HepG2 (cell line): ENCODE measurements around the gene ATP8A1. TPM values are rescaled to one million over a fixed set of nuclear protein-coding genes. Genes with fewer than 3 reads are reported as not detected.

Source experiments
- AKNA ChIP-seq: sonication (generic); formaldehyde crosslinking; IDR thresholded peaks from 2 replicates; pipeline ENCODE4 v1.4.0; 2020; ENCODE audit warnings: missing genetic modification reagents, borderline replicate concordance
- CERS6 ChIP-seq: sonication (generic); formaldehyde crosslinking; IDR thresholded peaks from 2 replicates; pipeline ENCODE4 v1.5.0; 2020; ENCODE audit warnings: missing genetic modification reagents
- EED ChIP-seq: sonication (generic); formaldehyde crosslinking; IDR thresholded peaks from 2 replicates; pipeline ENCODE4 v1.5.0; 2020; ENCODE audit warnings: mild to moderate bottlenecking, missing genetic modification reagents
- ELF4 ChIP-seq: sonication (generic); formaldehyde crosslinking; IDR thresholded peaks from 2 replicates; pipeline ENCODE4 v1.5.0; 2020; ENCODE audit warnings: missing genetic modification reagents, mild to moderate bottlenecking, moderate library complexity, borderline replicate concordance
- ESRRA ChIP-seq: sonication (generic); formaldehyde crosslinking; IDR thresholded peaks from 2 replicates; pipeline ENCODE4 v1.5.1; 2020; ENCODE audit warnings: mild to moderate bottlenecking, low read depth, missing genetic modification reagents
- MLX ChIP-seq: IDR thresholded peaks from 2 replicates; pipeline ENCODE4 v1.6.1; 2016
- PPARG ChIP-seq: conservative IDR thresholded peaks from 2 replicates; pipeline ENCODE4 v1.6.1; 2016; ENCODE audit warnings: missing biosample characterization, missing genetic modification reagents
- SMC3 ChIP-seq: IDR thresholded peaks from 2 replicates; pipeline ENCODE4 v1.6.1; 2011; ENCODE audit warnings: low read length, improper control_type of control experiment
- ZBTB34 ChIP-seq: sonication (generic); formaldehyde crosslinking; IDR thresholded peaks from 2 replicates; pipeline ENCODE4 v1.8.0; 2022; ENCODE audit warnings: mild to moderate bottlenecking, missing genetic modification reagents
- ZNF317 ChIP-seq: sonication (generic); formaldehyde crosslinking; IDR thresholded peaks from 2 replicates; pipeline ENCODE4 v1.5.0; 2020; ENCODE audit warnings: mild to moderate bottlenecking, missing genetic modification reagents
- ZNF577 ChIP-seq: sonication (generic); formaldehyde crosslinking; IDR thresholded peaks from 2 replicates; pipeline ENCODE4 v1.4.0; 2020; ENCODE audit warnings: mild to moderate bottlenecking, low read depth, missing genetic modification reagents, borderline replicate concordance
- ZNF614 ChIP-seq: IDR thresholded peaks from 2 replicates; pipeline ENCODE4 v1.6.1; 2018; ENCODE audit warnings: missing biosample characterization, missing genetic modification reagents, inconsistent platforms, borderline replicate concordance
- polyA plus RNA-seq, 8 experiments: library from polyadenylated mRNA; depleted of rRNA in 3 of 8; stranded (reverse) in 7 of 8; unstranded in 1 of 8; fragments of >200 nt; fragmentation: Illumina TruSeq in 4 of 8; extraction: Trizol in 4 of 8; gene quantifications; 2 replicates each; pipeline versions ENCODE4 v1.2.1 to v1.2.3, GENCODE V29; 2011 to 2016; ENCODE audit warnings: low read depth in 4 of 8, missing spikeins in 1 of 8, mixed read lengths in 1 of 8; ENCODE audit not compliant: insufficient read depth in 1 of 8
- total RNA-seq, 5 experiments: library from RNA; depleted of rRNA; stranded (reverse); fragments of >200 nt; fragmentation: Illumina TruSeq; extraction: Trizol; gene quantifications; 2 replicates each; pipeline ENCODE4 v1.2.3, GENCODE V29; 2016; ENCODE audit warnings: low read depth in 1 of 5

The ATP8A1 gene
- total and polyA plus RNA-seq, 2 of the 13 experiments (the other 11 are each of a cell fraction or from before 2014, with no cell fraction given), result 1.7 to 6.2 TPM

- TF ChIP-seq ZBTB34 (CRISPR knock-in tag) (no peak), ZNF614 (CRISPR knock-in tag) (no peak), ESRRA (no peak), EED (CRISPR knock-in tag) (no peak), ZNF317 (CRISPR knock-in tag) (no peak), CERS6 (CRISPR knock-in tag) (no peak), SMC3 (no peak), MLX (CRISPR knock-in tag) (no peak), ZNF577 (no peak), PPARG (no peak), ELF4 (CRISPR knock-in tag) (no peak), AKNA (CRISPR knock-in tag) (no peak)
- TF ChIP-seq, all 625 proteins: peak for 0
Measured at GRCh38 chr4:42640613-42641012, 16.3 kb downstream of the ATP8A1 start (continued).
